B cell (primary cell): ENCODE measurements around the gene NFIC.

Experiments
- EZH2 ChIP-seq: IDR thresholded peaks from 2 replicates; pipeline ENCODE4 v1.6.1; 2012; ENCODE audit warnings: borderline replicate concordance, low read depth, mild to moderate bottlenecking, moderate library complexity, low read length; ENCODE audit not compliant: insufficient read depth, poor library complexity, severe bottlenecking
- TF ChIP-seq, protein P1 (sequence below): fragments of 200-600 bp; IDR thresholded peaks from one replicate; pipeline ENCODE4 v1.8.0; 2022; ENCODE audit warnings: antibody characterized with exemption, mild to moderate bottlenecking

GRCh38 chr19:3494051-3494450 lies 127.7 kb downstream of the NFIC start:
- TF ChIP-seq, protein P1, sequence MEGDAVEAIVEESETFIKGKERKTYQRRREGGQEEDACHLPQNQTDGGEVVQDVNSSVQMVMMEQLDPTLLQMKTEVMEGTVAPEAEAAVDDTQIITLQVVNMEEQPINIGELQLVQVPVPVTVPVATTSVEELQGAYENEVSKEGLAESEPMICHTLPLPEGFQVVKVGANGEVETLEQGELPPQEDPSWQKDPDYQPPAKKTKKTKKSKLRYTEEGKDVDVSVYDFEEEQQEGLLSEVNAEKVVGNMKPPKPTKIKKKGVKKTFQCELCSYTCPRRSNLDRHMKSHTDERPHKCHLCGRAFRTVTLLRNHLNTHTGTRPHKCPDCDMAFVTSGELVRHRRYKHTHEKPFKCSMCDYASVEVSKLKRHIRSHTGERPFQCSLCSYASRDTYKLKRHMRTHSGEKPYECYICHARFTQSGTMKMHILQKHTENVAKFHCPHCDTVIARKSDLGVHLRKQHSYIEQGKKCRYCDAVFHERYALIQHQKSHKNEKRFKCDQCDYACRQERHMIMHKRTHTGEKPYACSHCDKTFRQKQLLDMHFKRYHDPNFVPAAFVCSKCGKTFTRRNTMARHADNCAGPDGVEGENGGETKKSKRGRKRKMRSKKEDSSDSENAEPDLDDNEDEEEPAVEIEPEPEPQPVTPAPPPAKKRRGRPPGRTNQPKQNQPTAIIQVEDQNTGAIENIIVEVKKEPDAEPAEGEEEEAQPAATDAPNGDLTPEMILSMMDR, result no peak
- TF ChIP-seq EZH2, result no peak
